ENCODE data around the gene MAGI2. TPM values are rescaled to one million over a fixed set of nuclear protein-coding genes. Genes with fewer than 3 reads are reported as not detected.

MAGI2 gene
- total RNA-seq, 1 donor from 2014 or later = 5.4 TPM

GRCh38 chr7:79430391-79430790 is 23.1 kb downstream of the MAGI2 start:
- Histone ChIP-seq H3K9ac (ENCODE audit: low read length) (no peak overlapping the region), H4K20me1 (ENCODE audit: insufficient read depth, low read length) (no peaks in the 10 kb centered on the region), H3K9me3 (ENCODE audit: insufficient read depth, low read depth, low read length) (no peaks in the 10 kb centered on the region), H3K4me3 (ENCODE audit: insufficient read depth, low read depth, low read length) (no peak overlapping the region), H3K27ac (ENCODE audit: low read depth, low read length) (no peak overlapping the region), H2AFZ (ENCODE audit: low read depth, low read length) (no peak overlapping the region), H3K36me3 (ENCODE audit: insufficient read depth, low read length) (no peaks in the 10 kb centered on the region), H3K4me1 (ENCODE audit: insufficient read depth, low read length) (peaks cover 4% of the 10 kb centered on the region), H3K4me2 (ENCODE audit: low read length) (no peak overlapping the region), H3K79me2 (ENCODE audit: insufficient read depth, low read length) (no peaks in the 10 kb centered on the region), H3K27me3 (ENCODE audit: insufficient read depth, low read length) (no peaks in the 10 kb centered on the region)
- DNase-seq (ENCODE audit: low read depth) = no peak
- Mint-ChIP-seq H3K9me3 (ENCODE audit: unreplicated experiment) (no peaks in the 10 kb centered on the region), H3K27ac (ENCODE audit: unreplicated experiment) (no peak overlapping the region), H3K36me3 (ENCODE audit: low read depth, unreplicated experiment) (no peaks in the 10 kb centered on the region), H3K4me3 (ENCODE audit: unreplicated experiment) (no peak overlapping the region), H3K27me3 (ENCODE audit: low read depth, unreplicated experiment) (no peaks in the 10 kb centered on the region), H3K4me1 (ENCODE audit: low read depth, unreplicated experiment) (peaks cover 8% of the 10 kb centered on the region)
- TF ChIP-seq CTCF (IDR thresholded peaks at IDR 0.05; ENCODE audit: insufficient read depth, low read depth, low read length) = no peak
- no peak for TF ChIP-seq EZH2 (IDR thresholded peaks at IDR 0.05; ENCODE audit: insufficient read depth, low read length)
- peak; percentile 29 for FAIRE-seq

GRCh38 chr7:79425665-79426064 is 27.8 kb downstream of the MAGI2 start:
- no peak for FAIRE-seq
- H3K27me3 Mint-ChIP-seq (ENCODE audit: low read depth, unreplicated experiment) = no peaks in the 10 kb centered on the region

More at GRCh38 chr7:79425665-79426064, 27.8 kb downstream of the MAGI2 start:
- Histone ChIP-seq H3K4me3 (ENCODE audit: insufficient read depth, low read depth, low read length) (no peak overlapping the region), H3K27ac (ENCODE audit: low read depth, low read length) (no peak overlapping the region), H3K9me3 (ENCODE audit: insufficient read depth, low read depth, low read length) (no peaks in the 10 kb centered on the region), H3K27me3 (ENCODE audit: insufficient read depth, low read length) (peaks cover 2% of the 10 kb centered on the region), H3K9ac (ENCODE audit: low read length) (no peak overlapping the region), H3K36me3 (ENCODE audit: insufficient read depth, low read length) (no peaks in the 10 kb centered on the region), H3K4me1 (ENCODE audit: insufficient read depth, low read length) (no peaks in the 10 kb centered on the region), H3K4me2 (ENCODE audit: low read length) (no peak overlapping the region), H2AFZ (ENCODE audit: low read depth, low read length) (no peak overlapping the region), H3K79me2 (ENCODE audit: insufficient read depth, low read length) (no peaks in the 10 kb centered on the region), H4K20me1 (ENCODE audit: insufficient read depth, low read length) (no peaks in the 10 kb centered on the region)
- Mint-ChIP-seq H3K9me3 (ENCODE audit: unreplicated experiment) (no peaks in the 10 kb centered on the region), H3K4me1 (ENCODE audit: low read depth, unreplicated experiment) (peaks cover 3% of the 10 kb centered on the region), H3K36me3 (ENCODE audit: low read depth, unreplicated experiment) (no peaks in the 10 kb centered on the region), H3K4me3 (ENCODE audit: unreplicated experiment) (no peak overlapping the region), H3K27ac (ENCODE audit: unreplicated experiment) (no peak overlapping the region)
- TF ChIP-seq EZH2 (IDR thresholded peaks at IDR 0.05; ENCODE audit: insufficient read depth, low read length) = no peak
- TF ChIP-seq CTCF (IDR thresholded peaks at IDR 0.05; ENCODE audit: insufficient read depth, low read depth, low read length) = no peak
- no peak for DNase-seq (ENCODE audit: low read depth)

Measured in astrocyte (in vitro differentiated cells and primary cell).